ENCODE measurements around the gene POLD4. TPM values are rescaled to one million over a fixed set of nuclear protein-coding genes. Genes with fewer than 3 reads are reported as not detected.

POLD4 gene
- total RNA-seq, 2 donors from 2014 or later: 40.7 to 47.6 TPM

- Mint-ChIP-seq H3K4me1 (peaks cover 18% of the 10 kb centered on the region), H3K4me3 (no peak overlapping the region), H3K36me3 (ENCODE audit: low read depth) (peaks cover 43% of the 10 kb centered on the region), H3K27me3 (ENCODE audit: insufficient read depth) (no peaks in the 10 kb centered on the region), H3K9me3 (no peaks in the 10 kb centered on the region), H3K27ac (peak overlapping the region; percentile 64)
- no peak for TF ChIP-seq CTCF (conservative IDR thresholded peaks at IDR 0.05)
- H3K9me3 ChIP-seq (ENCODE audit: control insufficient read depth, low read length): no peaks in the 10 kb centered on the region
- peaks cover 40% of the 10 kb centered on the region for H3K36me3 ChIP-seq (ENCODE audit: control insufficient read depth, insufficient read depth, low read length)
- H3K9ac ChIP-seq (ENCODE audit: extremely low read depth, low read length, poor library complexity, severe bottlenecking): no peak overlapping the region
- H3K27me3 ChIP-seq (ENCODE audit: control insufficient read depth, insufficient read depth, low read length, poor library complexity, severe bottlenecking): no peaks in the 10 kb centered on the region
- DNase-seq: peak; percentile 74
- 78 to 82% methylated on average over 3 to 11 of the region's 13 CpGs for WGBS, 2 experiments (ENCODE audit: insufficient coverage in 1 of 2, insufficient read length in 1 of 2)
- no peak overlapping the region for H3K27ac ChIP-seq (ENCODE audit: low read depth, low read length)
- H3K4me1 ChIP-seq (ENCODE audit: control insufficient read depth, insufficient read depth, low read length): peaks cover 10% of the 10 kb centered on the region
- no peak overlapping the region for H3K4me3 ChIP-seq (ENCODE audit: low read length)
These were observed 43.4 kb upstream of the POLD4 start for GRCh38 chr11:67396587-67397389.

- no peaks in the 10 kb centered on the region for H3K27me3 ChIP-seq (ENCODE audit: control insufficient read depth, insufficient read depth, low read length, poor library complexity, severe bottlenecking)
- WGBS, 2 experiments (ENCODE audit: insufficient coverage in 1 of 2, insufficient read length in 1 of 2): 96 to 100% methylated on average over 6 to 7 of the region's 7 CpGs
- no peak overlapping the region for H3K27ac ChIP-seq (ENCODE audit: low read depth, low read length)
- H3K4me1 Mint-ChIP-seq: peaks cover 18% of the 10 kb centered on the region
- peak overlapping the region; percentile 29 for H3K27ac Mint-ChIP-seq
- DNase-seq: no peak
- H3K9me3 ChIP-seq (ENCODE audit: control insufficient read depth, low read length): no peaks in the 10 kb centered on the region
- H3K9me3 Mint-ChIP-seq: no peaks in the 10 kb centered on the region
- H3K4me3 ChIP-seq (ENCODE audit: low read length): no peak overlapping the region
- peaks cover 43% of the 10 kb centered on the region for H3K36me3 Mint-ChIP-seq (ENCODE audit: low read depth)
- TF ChIP-seq CTCF (conservative IDR thresholded peaks at IDR 0.05): no peak
- H3K4me1 ChIP-seq (ENCODE audit: control insufficient read depth, insufficient read depth, low read length): peaks cover 10% of the 10 kb centered on the region
- no peak overlapping the region for H3K4me3 Mint-ChIP-seq
- H3K27me3 Mint-ChIP-seq (ENCODE audit: insufficient read depth): no peaks in the 10 kb centered on the region
- H3K36me3 ChIP-seq (ENCODE audit: control insufficient read depth, insufficient read depth, low read length): peaks cover 40% of the 10 kb centered on the region
- H3K9ac ChIP-seq (ENCODE audit: extremely low read depth, low read length, poor library complexity, severe bottlenecking): no peak overlapping the region
These were observed 42.9 kb upstream of the POLD4 start for GRCh38 chr11:67396259-67396581.

GRCh38 chr11:67395555-67396258 is 42.4 kb upstream of the POLD4 start:
- H3K4me3 ChIP-seq (ENCODE audit: low read length): no peak overlapping the region
- Mint-ChIP-seq H3K9me3 (no peaks in the 10 kb centered on the region), H3K27me3 (ENCODE audit: insufficient read depth) (no peaks in the 10 kb centered on the region), H3K4me3 (no peak overlapping the region), H3K27ac (no peak overlapping the region), H3K4me1 (peaks cover 17% of the 10 kb centered on the region), H3K36me3 (ENCODE audit: low read depth) (peaks cover 42% of the 10 kb centered on the region)
- no peak overlapping the region for H3K27ac ChIP-seq (ENCODE audit: low read depth, low read length)
- no peaks in the 10 kb centered on the region for H3K27me3 ChIP-seq (ENCODE audit: control insufficient read depth, insufficient read depth, low read length, poor library complexity, severe bottlenecking)
- H3K9me3 ChIP-seq (ENCODE audit: control insufficient read depth, low read length): no peaks in the 10 kb centered on the region
- 92 to 98% methylated on average over 18 to 19 of the region's 19 CpGs for WGBS, 2 experiments (ENCODE audit: insufficient coverage in 1 of 2, insufficient read length in 1 of 2)
- TF ChIP-seq CTCF (conservative IDR thresholded peaks at IDR 0.05): no peak
- H3K36me3 ChIP-seq (ENCODE audit: control insufficient read depth, insufficient read depth, low read length): peaks cover 40% of the 10 kb centered on the region
- H3K9ac ChIP-seq (ENCODE audit: extremely low read depth, low read length, poor library complexity, severe bottlenecking): no peak overlapping the region
- no peak for DNase-seq
- H3K4me1 ChIP-seq (ENCODE audit: control insufficient read depth, insufficient read depth, low read length): peaks cover 7% of the 10 kb centered on the region

Data from endodermal cell (in vitro differentiated cells).